T-helper 1 cell treated with Interleukin-12 subunit alpha and Interleukin-12 subunit beta and Interleukin-4 antibody, amounts not matched to agents 30 ng/mL and 1 ng/mL, for 36 hours (primary cell): Measurements from ENCODE around the gene APBA3. TPM values are rescaled to one million over a fixed set of nuclear protein-coding genes. Genes with fewer than 3 reads are reported as not detected.

Experiments used
- intact Hi-C: fragments of 100-400 bp; cut with micrococcal nuclease; formaldehyde crosslinking; loops from one replicate; pipeline ENCODE4 v1.15.1; 2024
- total RNA-seq: library from RNA; stranded (reverse); gene quantifications from 2 replicates; pipeline ENCODE4 v1.2.3, GENCODE V29; 2022

APBA3 gene
- 63.4 and 67.9 TPM in 2 replicates for total RNA-seq

- intact Hi-C loops: loop anchor here (1.0 to 5.0 kb wide), 15 partner anchors 37 to 1919 kb away; partner anchors contain the start of genes EEF2, FZR1, HDGFL2 and HMG20B
These were observed at the start of gene APBA3 for GRCh38 chr19:3761382-3762129. TSS of gene APBA3 (minus strand) at chr19:3761692. CDS start at chr19:3760264, 1,428 bp downstream.

GRCh38 chr19:3810708-3811355 is 49.3 kb upstream of the APBA3 start:
- intact Hi-C loops: no loop called here

- intact Hi-C loops: no loop called here
These were observed 48.6 kb upstream of the APBA3 start for GRCh38 chr19:3809881-3810707.

- intact Hi-C loops: no loop called here
These were observed 47.1 kb upstream of the APBA3 start for GRCh38 chr19:3808420-3809143.

GRCh38 chr19:3807574-3808354 is 46.3 kb upstream of the APBA3 start:
- intact Hi-C loops: no loop called here

- intact Hi-C loops: no loop called here
These were observed 45.6 kb upstream of the APBA3 start for GRCh38 chr19:3807131-3807480.

GRCh38 chr19:3805859-3806258 is 44.4 kb upstream of the APBA3 start:
- intact Hi-C loops: no loop called here

GRCh38 chr19:3804429-3804828 is 42.9 kb upstream of the APBA3 start:
- intact Hi-C loops: no loop called here

GRCh38 chr19:3803986-3804385 is 42.5 kb upstream of the APBA3 start:
- intact Hi-C loops: no loop called here

GRCh38 chr19:3803114-3803888 is 41.8 kb upstream of the APBA3 start:
- intact Hi-C loops: no loop called here

GRCh38 chr19:3801412-3802096 is 40.1 kb upstream of the APBA3 start:
- intact Hi-C loops: no loop called here

- intact Hi-C loops: no loop called here
These were observed 39.5 kb upstream of the APBA3 start for GRCh38 chr19:3800996-3801395.

- intact Hi-C loops: loop anchor here (1.0 to 2.0 kb wide), 2 partner anchors 14 to 35 kb away; partner anchors contain the start of gene MRPL54
These were observed 36.6 kb upstream of the APBA3 start for GRCh38 chr19:3798137-3798536.

GRCh38 chr19:3796358-3796757 is 34.9 kb upstream of the APBA3 start:
- intact Hi-C loops: no loop called here

GRCh38 chr19:3793799-3794198 is 32.3 kb upstream of the APBA3 start:
- intact Hi-C loops: no loop called here

GRCh38 chr19:3792114-3792513 is 30.6 kb upstream of the APBA3 start:
- intact Hi-C loops: no loop called here

GRCh38 chr19:3790941-3791340 is 29.4 kb upstream of the APBA3 start:
- intact Hi-C loops: no loop called here

GRCh38 chr19:3790209-3790734 is 28.8 kb upstream of the APBA3 start:
- intact Hi-C loops: no loop called here
